HEK293T (cell line): ENCODE results near the gene TNFRSF13B.

Source experiments
- CTCF ChIA-PET: fragments of 350-600 bp; formaldehyde crosslinking; extraction: SDS; loops from one replicate; lab custom pipeline; 2021; ENCODE audit warnings: antibody characterized with exemption, inconsistent platforms; lab: Yijun Ruan, JAX
- POLR2A ChIA-PET: fragments of 350-600 bp; formaldehyde crosslinking; extraction: SDS; loops from one replicate; lab custom pipeline; 2020; ENCODE audit warnings: antibody characterized with exemption, inconsistent platforms; lab: Yijun Ruan, JAX
- DNase-seq: peaks from one replicate; pipeline ENCODE4 v3.0.0; 2012; ENCODE audit warnings: mixed read lengths; ENCODE audit errors: extremely low spot score
- ARNT ChIP-seq: fragments of 450-650 bp; IDR thresholded peaks from 2 replicates; pipeline ENCODE4 v1.6.1; 2017; ENCODE audit warnings: mild to moderate bottlenecking
- BHLHE40 ChIP-seq: fragments of 450-650 bp; IDR thresholded peaks from 2 replicates; pipeline ENCODE4 v1.6.1; 2016; ENCODE audit warnings: mild to moderate bottlenecking, moderate library complexity, borderline replicate concordance
- CTBP1 ChIP-seq: fragments of 450-650 bp; IDR thresholded peaks from 2 replicates; pipeline ENCODE4 v1.6.1; 2016; ENCODE audit warnings: borderline replicate concordance
- ELF4 ChIP-seq: fragments of 450-650 bp; IDR thresholded peaks from 2 replicates; pipeline ENCODE4 v1.6.1; 2017; ENCODE audit warnings: antibody characterized with exemption
- FOXA1 ChIP-seq: fragments of 450-650 bp; IDR thresholded peaks from 2 replicates; pipeline ENCODE4 v1.6.1; 2016; ENCODE audit warnings: mild to moderate bottlenecking
- FOXK2 ChIP-seq: fragments of 450-650 bp; IDR thresholded peaks from 2 replicates; pipeline ENCODE4 v1.6.1; 2016; ENCODE audit warnings: mild to moderate bottlenecking
- FOXM1 ChIP-seq: fragments of 450-650 bp; IDR thresholded peaks from 2 replicates; pipeline ENCODE4 v1.6.1; 2017; ENCODE audit warnings: mild to moderate bottlenecking, borderline replicate concordance
- HDGF ChIP-seq: fragments of 450-650 bp; IDR thresholded peaks from 2 replicates; pipeline ENCODE4 v1.6.1; 2017; ENCODE audit warnings: antibody characterized with exemption, borderline replicate concordance
- L3MBTL2 ChIP-seq: fragments of 450-650 bp; conservative IDR thresholded peaks from 2 replicates; pipeline ENCODE4 v1.6.1; 2016; ENCODE audit warnings: mild to moderate bottlenecking
- LEF1 ChIP-seq: fragments of 450-650 bp; IDR thresholded peaks from 2 replicates; pipeline ENCODE4 v1.6.1; 2017; ENCODE audit warnings: mild to moderate bottlenecking, borderline replicate concordance
- NFRKB ChIP-seq: fragments of 450-650 bp; IDR thresholded peaks from 2 replicates; pipeline ENCODE4 v1.6.1; 2016; ENCODE audit warnings: mild to moderate bottlenecking, moderate library complexity
- SP1 ChIP-seq: fragments of 450-650 bp; IDR thresholded peaks from 2 replicates; pipeline ENCODE4 v1.6.1; 2017
- SUZ12 ChIP-seq: fragments of 450-650 bp; IDR thresholded peaks from 2 replicates; pipeline ENCODE4 v1.6.1; 2016; ENCODE audit warnings: mild to moderate bottlenecking
- TARDBP ChIP-seq: fragments of 450-650 bp; IDR thresholded peaks from 2 replicates; pipeline ENCODE4 v1.6.1; 2016
- ZNF384 ChIP-seq: fragments of 450-650 bp; IDR thresholded peaks from 2 replicates; pipeline ENCODE4 v1.6.1; 2016
- TF ChIP-seq, protein P1 (sequence below): fragments of 450-650 bp; IDR thresholded peaks from 2 replicates; pipeline ENCODE4 v1.6.1; 2016

TNFRSF13B gene

GRCh38 chr17:16934836-16935235, 37.1 kb downstream of the TNFRSF13B start:
- no peak for DNase-seq
- TF ChIP-seq, protein P1, sequence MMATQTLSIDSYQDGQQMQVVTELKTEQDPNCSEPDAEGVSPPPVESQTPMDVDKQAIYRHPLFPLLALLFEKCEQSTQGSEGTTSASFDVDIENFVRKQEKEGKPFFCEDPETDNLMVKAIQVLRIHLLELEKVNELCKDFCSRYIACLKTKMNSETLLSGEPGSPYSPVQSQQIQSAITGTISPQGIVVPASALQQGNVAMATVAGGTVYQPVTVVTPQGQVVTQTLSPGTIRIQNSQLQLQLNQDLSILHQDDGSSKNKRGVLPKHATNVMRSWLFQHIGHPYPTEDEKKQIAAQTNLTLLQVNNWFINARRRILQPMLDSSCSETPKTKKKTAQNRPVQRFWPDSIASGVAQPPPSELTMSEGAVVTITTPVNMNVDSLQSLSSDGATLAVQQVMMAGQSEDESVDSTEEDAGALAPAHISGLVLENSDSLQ = no peak
- TF ChIP-seq FOXK2 (no peak), HDGF (no peak), SUZ12 (no peak), FOXM1 (no peak), BHLHE40 (no peak), NFRKB (no peak), FOXA1 (no peak)
- POLR2A ChIA-PET = no interaction called here
- CTCF ChIA-PET = no interaction called here

DNA sequence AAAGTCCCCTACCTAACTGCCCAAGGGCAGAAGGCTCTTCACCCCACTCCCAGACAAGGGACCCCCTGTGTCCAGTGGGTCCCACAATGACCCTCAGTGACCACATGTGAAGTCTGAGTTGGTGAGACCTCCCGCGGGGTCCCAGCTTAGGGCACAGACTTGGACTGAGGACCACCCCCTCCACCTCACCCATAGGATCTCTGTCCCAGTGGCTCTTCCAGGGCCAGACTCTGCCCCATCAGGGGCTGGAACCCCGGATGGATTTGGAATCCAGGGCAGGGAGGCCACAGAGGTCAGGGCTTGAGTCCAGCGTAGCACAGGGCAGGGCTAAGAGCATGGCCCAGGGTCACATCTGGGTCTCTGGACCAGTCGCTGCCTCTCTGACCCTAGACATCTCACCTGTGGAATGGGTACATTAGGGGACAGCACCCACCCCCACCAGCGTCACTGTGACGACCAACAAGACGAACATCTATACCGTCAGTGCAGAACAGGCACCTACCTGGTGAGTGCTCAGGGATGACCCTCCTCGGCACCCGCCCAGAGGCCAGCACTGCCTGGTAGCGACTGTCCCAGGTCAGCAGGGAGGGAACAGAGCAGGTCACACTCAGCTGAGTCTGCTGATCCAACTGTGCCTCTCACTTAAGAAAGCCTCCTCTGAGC, 37.7 kb downstream of the TNFRSF13B start:
- no peak for DNase-seq
- CTCF ChIA-PET = no interaction called here
- TF ChIP-seq, protein P1 = no peak
- TF ChIP-seq NFRKB (no peak), ARNT (no peak), FOXM1 (no peak), L3MBTL2 (no peak), CTBP1 (no peak), FOXK2 (no peak), ZNF384 (no peak), SUZ12 (no peak), SP1 (no peak), LEF1 (no peak), FOXA1 (no peak), BHLHE40 (no peak), TARDBP (no peak), ELF4 (no peak)
- POLR2A ChIA-PET = no interaction called here

DNA sequence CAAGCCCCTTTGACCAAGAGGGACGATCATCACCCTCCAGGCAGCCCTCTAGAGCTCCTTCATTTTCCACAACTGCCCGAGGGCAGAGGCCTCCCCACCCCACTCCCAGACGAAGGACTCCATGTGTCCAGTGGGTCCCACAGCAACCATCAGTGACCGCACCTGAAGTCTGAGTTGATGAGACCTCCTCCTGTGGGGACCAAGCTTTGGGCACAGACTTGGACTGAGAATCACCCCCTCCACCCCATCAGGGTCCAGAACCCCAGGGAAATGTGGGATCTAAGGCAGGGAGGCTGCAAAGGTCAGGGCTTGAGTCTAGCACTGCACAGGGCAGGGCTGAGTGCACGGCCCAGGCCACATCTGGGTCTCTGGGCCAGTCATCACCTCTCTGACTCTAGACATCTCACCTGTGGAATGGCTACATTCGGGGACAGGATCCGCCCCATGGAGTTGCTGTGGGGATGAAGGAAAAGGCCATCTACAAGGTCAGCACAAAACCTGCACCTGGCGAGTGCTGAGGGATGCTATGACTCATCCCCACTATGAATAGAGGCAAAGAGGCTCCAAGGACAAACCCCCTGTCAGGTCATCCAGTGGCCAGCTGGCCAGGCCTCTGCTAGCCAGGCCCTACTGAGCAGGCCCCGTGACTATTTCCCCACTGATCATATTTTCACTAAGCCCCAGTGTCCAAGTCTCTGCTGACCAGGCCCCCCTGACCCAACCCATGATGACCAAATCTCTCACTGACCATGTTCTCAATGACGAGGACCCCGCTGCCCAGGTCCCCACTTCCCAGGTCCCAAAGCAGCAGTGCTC, 38.4 kb downstream of the TNFRSF13B start:
- CTCF ChIA-PET = no interaction called here
- POLR2A ChIA-PET = no interaction called here
- TF ChIP-seq HDGF (no peak), SP1 (no peak), TARDBP (no peak), NFRKB (no peak), ARNT (no peak), ELF4 (no peak), CTBP1 (no peak), FOXK2 (no peak), SUZ12 (no peak), BHLHE40 (no peak), FOXM1 (no peak), LEF1 (no peak), FOXA1 (no peak)
- TF ChIP-seq, protein P1 = no peak
- DNase-seq = no peak

- DNase-seq = no peak
- CTCF ChIA-PET = no interaction called here
- no peak for TF ChIP-seq BHLHE40
- TF ChIP-seq SUZ12 = no peak
- TF ChIP-seq ZNF384 = no peak
- no peak for TF ChIP-seq FOXK2
- no peak for TF ChIP-seq FOXA1
- TF ChIP-seq LEF1 = no peak
- no peak for TF ChIP-seq CTBP1
- TF ChIP-seq ELF4 = no peak
- no peak for TF ChIP-seq NFRKB
- no peak for TF ChIP-seq L3MBTL2
- no peak for TF ChIP-seq ARNT
- no peak for TF ChIP-seq FOXM1
- TF ChIP-seq TARDBP = no peak
- no peak for TF ChIP-seq SP1
- TF ChIP-seq HDGF = no peak
- TF ChIP-seq, protein P1 = no peak
- POLR2A ChIA-PET = no interaction called here
These were observed 39.3 kb downstream of the TNFRSF13B start for GRCh38 chr17:16932611-16933010.

- ChIA-PET POLR2A (no interaction called here), CTCF (no interaction called here)
- DNase-seq = no peak
- no peak for TF ChIP-seq ARNT
- no peak for TF ChIP-seq ELF4
- no peak for TF ChIP-seq SUZ12
- no peak for TF ChIP-seq FOXK2
- TF ChIP-seq SP1 = no peak
- no peak for TF ChIP-seq FOXM1
- TF ChIP-seq ZNF384 = no peak
- TF ChIP-seq, protein P1 = no peak
These were observed 39.8 kb downstream of the TNFRSF13B start for GRCh38 chr17:16932156-16932555.
